Measurements from ENCODE around the gene SSUH2.
A peak's percentile ranks its signal among the peaks of the same experiment; 100 is the strongest.
"Not testable (repeated sequence)": the region's sequence is repeated elsewhere in the genome, so short reads cannot be mapped to it uniquely, and the experiment has no call there.

The SSUH2 gene

GRCh38 chr3:8644748-8645390, at the start of gene SSUH2:
Gene SSUH2, minus strand, starts transcription at chr3:8644798. Its CDS starts 40 bp downstream, at chr3:8644758.
- no peak for DNase-seq

- DNase-seq, result not testable (repeated sequence)
These were observed 46.7 kb upstream of the SSUH2 start for GRCh38 chr3:8691295-8691694.

- DNase-seq, result not testable (repeated sequence)
These were observed 40.4 kb upstream of the SSUH2 start for GRCh38 chr3:8684992-8685391.

- DNase-seq, result not testable (repeated sequence)
These were observed 38.4 kb upstream of the SSUH2 start for GRCh38 chr3:8682850-8683574.

- not testable (repeated sequence) for DNase-seq
These were observed 37.4 kb upstream of the SSUH2 start for GRCh38 chr3:8681881-8682538.

- no peak for DNase-seq
These were observed 36.8 kb upstream of the SSUH2 start for GRCh38 chr3:8681349-8681748.

- DNase-seq, result not testable (repeated sequence)
These were observed 35.4 kb upstream of the SSUH2 start for GRCh38 chr3:8679817-8680553.

GRCh38 chr3:8678751-8679150, 34.2 kb upstream of the SSUH2 start:
- no peak for DNase-seq

GRCh38 chr3:8677258-8677657, 32.7 kb upstream of the SSUH2 start:
- not testable (repeated sequence) for DNase-seq

- not testable (repeated sequence) for DNase-seq
These were observed 31.0 kb upstream of the SSUH2 start for GRCh38 chr3:8675591-8675990.

- DNase-seq, result no peak
These were observed 28.6 kb upstream of the SSUH2 start for GRCh38 chr3:8673083-8673737.

- no peak for DNase-seq
These were observed 24.4 kb upstream of the SSUH2 start for GRCh38 chr3:8669019-8669418.

GRCh38 chr3:8668216-8668615, 23.6 kb upstream of the SSUH2 start:
- DNase-seq, result no peak

GRCh38 chr3:8667463-8668091, 23.0 kb upstream of the SSUH2 start:
- DNase-seq, result no peak

- DNase-seq, result no peak
These were observed 20.9 kb upstream of the SSUH2 start for GRCh38 chr3:8665407-8665896.

- peak in 2 of 4 experiments; percentile 4 to 8 for DNase-seq
These were observed 18.8 kb upstream of the SSUH2 start for GRCh38 chr3:8663177-8664061.

- no peak for DNase-seq
These were observed 18.0 kb upstream of the SSUH2 start for GRCh38 chr3:8662594-8662993.

- DNase-seq, result no peak
These were observed 15.8 kb upstream of the SSUH2 start for GRCh38 chr3:8660175-8661118.

GRCh38 chr3:8659242-8659641, 14.6 kb upstream of the SSUH2 start:
- DNase-seq, result no peak
